Measurements from ENCODE around the gene RAPH1.

DNA sequence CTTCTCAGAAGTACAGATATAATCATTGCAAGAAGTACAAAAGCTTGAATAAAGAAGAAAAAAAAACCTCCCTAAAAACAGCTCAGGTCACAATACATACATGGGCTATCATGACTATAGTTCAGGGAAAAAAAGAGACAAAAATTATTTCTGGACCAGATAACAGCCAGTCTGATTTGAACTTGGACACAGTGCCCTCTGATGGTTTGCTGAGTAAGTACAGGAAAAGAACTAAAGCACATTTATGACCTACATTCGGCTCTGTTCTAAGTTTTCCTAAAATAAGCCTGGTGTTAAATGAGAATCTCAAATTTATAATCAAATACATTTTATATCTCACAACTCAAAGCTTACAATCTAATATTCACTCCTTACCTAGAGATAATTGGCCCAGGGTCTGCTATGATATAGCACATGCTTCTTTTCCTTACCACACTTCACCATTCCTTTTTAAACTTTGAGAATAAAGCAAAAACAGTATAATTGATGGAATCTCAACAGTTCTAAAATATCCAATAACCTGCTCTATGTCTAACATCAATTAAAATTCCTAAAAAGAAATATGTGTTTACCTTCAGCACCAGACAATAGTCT, 81.1 kb downstream of the RAPH1 start:
- TF ChIP-seq POLR2A (IDR thresholded peaks at IDR 0.05; ENCODE audit: low read depth, low read length) (no peak), TAF1 (IDR thresholded peaks at IDR 0.05; ENCODE audit: borderline replicate concordance, low read depth, low read length) (no peak), POLR2AphosphoS5 (IDR thresholded peaks at IDR 0.05; ENCODE audit: low read depth, low read length) (no peak)

Measured in GM12892 (cell line).